Embryonic facial prominence (tissue), 1 donor: Measurements from ENCODE around the gene ATP8B3.

Experiments
- DNase-seq: peaks from one replicate; pipeline ENCODE4 v3.0.0-alpha.2; 2016; ENCODE audit errors: extremely low spot score

Gene ATP8B3

DNA sequence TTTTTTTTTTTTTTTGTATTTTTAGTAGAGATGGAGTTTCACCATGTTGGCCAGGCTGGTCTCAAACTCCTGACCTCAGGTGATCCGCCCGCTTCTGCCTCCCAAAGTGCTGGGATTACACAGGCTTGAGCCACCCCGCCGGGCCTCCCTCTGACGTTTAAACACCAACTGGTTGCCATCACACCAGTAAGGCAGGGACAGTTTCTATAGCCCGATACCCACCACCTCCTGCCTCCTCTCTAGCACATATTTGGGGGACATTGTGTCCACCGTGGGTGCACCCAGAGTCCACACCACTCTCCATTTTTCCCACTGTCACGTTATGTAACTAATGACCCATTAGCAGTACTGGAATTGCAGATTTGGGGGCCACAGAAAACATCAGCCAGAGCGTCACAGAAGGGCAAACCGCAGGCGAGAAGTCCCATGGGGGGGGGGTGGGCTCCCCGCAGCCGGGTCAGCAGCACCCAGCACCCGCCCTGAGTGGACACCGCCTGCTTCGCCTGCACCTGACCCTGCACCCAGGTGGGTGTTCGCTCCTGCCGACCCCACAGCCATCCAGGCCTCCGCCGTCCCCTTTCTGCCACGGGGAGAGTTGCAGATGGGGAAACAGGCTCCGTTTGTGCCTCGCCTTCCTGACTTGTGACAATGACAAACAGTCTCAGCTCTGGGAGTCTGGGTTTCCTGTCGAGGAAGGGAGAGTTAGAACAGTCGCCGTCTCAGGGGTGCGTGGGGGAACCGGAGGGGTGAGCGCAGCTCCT lies 55.2 kb downstream of the ATP8B3 start:
- no peak for DNase-seq

- DNase-seq: no peak
These were observed 55.8 kb downstream of the ATP8B3 start for GRCh38 chr19:1756264-1756663.

DNA sequence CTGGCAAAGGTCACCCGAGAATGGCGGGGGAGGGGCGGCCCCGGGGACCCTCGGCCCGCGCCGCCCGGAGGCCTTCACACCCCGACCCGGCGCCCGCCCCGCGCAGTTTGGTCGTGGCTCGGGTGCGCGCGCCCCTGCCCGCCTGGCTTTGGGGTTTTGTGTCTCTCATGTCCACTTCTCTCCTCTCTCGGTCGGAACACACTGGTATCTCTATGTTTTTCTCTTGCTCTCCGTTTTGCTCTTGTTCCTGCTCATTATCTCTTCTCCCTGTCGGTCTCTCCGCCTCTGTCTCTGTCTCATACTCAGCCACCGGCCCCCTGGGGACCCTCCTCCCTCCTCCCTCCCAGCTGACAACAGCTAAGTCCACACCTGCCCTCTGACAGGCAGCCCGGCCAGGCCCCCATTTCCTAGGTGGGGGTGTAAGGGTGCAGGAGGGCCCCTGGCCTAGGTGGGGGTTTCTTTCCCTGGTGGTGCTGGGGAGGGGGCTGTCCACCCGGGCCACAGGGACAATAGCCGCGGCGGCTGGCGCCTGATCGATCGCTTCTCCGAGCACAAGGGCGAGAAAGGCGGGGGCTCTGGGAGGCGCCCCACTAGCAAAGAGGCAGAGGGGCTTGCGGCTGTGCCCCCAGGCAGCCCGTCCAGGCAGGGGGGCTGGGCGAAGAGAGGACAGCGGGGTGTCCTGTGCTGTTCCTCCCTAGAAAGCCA lies 56.5 kb downstream of the ATP8B3 start:
- no peak for DNase-seq

DNA sequence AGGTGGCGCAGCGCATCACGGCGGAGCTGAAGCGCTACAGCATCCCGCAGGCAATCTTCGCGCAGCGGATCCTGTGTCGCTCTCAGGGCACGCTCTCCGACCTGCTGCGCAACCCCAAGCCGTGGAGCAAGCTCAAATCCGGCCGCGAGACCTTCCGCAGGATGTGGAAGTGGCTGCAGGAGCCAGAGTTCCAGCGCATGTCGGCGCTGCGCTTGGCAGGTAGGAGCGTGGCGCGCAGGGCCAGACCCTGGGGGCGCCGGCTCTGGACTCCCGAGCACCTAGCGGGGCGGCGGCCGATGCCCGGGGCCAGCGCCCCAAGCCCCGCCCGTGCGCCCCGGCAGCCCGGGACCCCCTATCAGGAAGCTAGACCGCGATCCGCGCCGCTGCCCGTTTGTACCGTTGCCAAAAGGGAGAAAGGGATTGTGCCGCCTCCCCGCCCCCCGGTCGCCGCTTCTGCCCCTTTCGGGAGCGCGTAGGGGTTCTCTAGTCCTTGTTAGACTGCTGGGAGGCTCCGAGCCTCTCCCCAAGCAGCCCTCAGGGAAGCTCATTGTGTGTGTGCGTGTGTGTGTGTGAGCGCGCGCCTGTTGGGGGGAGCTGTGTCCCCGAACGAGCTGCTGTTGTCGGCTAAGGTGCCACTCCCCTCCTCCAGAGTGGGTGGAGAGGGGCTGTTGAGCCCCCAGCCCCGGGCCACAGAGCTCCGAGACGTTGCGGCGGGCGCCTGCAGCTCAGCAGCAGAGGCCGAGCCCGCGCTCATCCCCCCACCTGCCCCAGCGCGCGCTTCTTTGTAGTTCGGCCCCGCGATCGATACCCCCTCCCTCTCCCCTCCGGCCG lies 57.2 kb downstream of the ATP8B3 start:
- DNase-seq: no peak

DNA sequence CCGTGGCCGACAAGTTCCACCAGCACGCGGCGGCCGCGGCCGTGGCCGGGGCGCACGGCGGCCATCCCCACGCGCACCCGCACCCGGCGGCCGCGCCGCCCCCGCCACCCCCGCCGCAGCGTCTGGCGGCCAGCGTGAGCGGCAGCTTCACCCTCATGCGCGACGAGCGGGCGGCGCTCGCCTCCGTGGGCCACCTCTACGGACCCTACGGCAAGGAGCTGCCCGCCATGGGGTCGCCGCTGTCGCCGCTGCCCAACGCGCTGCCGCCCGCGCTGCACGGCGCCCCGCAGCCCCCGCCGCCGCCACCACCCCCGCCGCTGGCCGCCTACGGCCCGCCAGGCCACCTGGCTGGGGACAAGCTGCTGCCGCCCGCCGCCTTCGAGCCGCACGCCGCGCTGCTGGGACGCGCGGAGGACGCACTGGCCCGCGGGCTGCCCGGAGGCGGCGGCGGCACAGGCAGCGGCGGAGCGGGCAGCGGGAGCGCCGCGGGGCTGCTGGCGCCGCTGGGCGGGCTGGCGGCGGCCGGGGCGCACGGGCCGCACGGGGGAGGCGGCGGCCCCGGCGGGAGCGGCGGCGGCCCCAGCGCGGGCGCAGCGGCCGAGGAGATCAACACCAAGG lies 57.9 kb downstream of the ATP8B3 start:
- no peak for DNase-seq

DNA sequence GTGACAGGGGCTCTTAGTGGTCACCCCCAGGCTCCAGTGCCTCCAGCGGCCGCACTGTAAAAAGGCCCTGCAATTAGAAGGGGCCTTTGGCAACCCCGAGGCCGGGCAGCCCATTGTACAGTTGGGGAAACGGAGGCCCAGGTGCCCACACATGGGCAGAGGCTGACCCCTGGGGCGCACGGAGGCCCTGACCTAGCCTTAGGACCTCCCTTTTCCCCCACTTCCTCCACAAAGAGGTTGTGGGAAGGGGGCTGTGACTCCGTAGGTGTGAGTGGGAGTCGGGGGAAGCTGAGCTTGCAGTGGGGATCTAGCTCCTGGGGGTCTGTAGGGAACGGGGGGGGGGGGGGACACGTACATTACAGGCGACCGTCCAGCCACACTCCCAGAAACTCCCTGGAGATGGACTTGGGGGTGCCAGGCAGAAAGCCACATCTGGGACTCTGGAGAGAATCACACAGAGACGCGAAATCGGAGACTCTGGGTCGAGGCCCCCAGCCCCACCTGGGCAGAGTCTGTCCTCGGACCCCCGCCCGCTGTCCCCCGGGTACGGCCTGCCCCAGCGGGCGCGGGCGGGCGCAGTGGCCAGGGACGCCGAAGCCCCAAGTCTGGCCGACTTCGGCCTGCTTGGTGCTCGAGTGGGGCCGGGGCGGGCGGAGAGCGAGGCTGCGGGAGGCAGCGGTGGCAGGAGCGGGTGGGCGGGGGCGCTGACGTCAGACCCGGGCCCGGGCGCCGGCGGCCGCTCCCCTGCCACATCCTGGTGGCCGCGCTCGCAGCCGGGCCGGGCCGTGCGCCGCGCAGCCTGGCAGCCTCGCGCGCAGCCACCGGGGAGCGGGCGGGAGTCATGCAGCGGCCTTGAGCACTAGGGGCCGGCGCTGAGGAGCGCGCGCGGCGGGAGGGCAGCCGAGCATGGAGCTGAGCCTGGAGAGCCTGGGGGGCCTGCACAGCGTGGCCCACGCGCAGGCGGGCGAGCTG lies 59.0 kb downstream of the ATP8B3 start, which contains the start of gene ONECUT3:
Gene ONECUT3 (plus strand): TSS at position 750 of the 972 bp plus-strand sequence. CDS start 157 bp downstream, at position 907.
- no peak for DNase-seq

DNA sequence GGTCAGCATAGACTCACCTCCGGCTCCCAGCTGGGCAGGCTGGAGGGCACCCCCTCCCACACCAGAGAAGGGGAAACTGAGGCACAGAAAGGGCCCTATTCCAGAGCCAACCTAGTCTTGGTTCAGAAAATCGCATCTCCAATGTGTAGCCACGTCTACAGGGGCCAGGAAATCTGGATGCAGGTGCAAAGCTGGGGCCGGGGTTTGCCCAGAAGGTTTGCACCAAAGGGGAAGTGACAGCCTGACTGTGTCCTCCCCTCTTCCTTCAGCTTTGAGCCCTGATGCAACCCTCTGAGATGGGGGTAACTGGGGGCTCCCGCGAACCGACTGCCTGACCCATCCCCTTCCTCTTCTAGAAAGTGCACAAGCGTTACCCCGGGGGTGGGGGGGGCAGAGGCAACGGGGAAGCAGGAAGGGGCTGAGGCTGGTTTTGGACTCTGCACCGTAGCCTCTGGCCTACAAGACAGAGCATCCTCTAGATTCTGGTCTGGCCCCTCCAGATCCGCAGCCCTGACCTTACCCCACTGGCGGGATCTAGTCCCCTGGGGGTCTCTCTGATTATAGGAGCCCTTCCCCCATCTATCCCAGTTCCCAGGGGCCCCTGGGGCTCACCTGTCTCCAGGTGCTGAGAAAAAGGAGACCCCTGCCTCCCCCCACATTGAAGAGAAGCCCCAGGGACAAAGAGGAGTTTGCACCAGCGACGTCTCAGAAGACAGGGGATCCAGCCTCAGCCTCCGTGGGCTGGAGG lies 59.9 kb downstream of the ATP8B3 start:
- no peak for DNase-seq

- no peak for DNase-seq
These were observed 60.6 kb downstream of the ATP8B3 start for GRCh38 chr19:1751367-1752008.

DNA sequence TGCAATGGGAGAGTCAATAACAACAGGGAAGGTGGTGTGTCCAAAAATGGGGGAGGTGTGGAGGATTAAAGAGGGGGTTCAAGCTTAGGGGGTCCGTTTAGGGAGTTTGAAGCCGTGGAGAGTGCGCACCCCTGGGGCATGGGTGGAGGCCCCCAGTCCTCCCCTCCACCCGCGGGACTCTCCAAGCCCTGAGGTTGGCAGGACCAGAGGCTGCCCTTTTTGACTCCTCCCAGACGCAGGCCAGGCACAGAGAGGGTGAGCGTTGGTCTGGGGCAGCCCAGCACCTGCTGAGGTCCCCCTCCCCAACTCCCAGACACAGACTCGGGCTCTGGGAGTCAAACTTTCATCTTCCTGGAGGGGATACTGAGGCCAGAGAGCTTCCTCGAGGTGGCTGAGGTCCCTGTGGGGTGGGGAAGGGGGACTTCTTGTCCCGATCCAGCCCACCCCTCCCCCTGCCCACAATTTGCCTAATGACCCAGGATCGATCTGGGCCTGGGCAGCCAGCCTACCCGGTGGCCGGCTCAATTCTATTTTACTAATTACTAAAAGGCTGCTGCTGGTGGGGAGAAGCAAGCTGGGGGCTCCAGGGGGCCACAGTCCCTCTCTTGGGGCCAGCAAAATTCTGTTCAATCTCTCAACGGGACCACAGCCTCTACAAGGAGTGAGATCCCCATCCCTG lies 61.6 kb downstream of the ATP8B3 start:
- DNase-seq: no peak

- DNase-seq: no peak
These were observed 62.4 kb downstream of the ATP8B3 start for GRCh38 chr19:1749373-1750342.

DNA sequence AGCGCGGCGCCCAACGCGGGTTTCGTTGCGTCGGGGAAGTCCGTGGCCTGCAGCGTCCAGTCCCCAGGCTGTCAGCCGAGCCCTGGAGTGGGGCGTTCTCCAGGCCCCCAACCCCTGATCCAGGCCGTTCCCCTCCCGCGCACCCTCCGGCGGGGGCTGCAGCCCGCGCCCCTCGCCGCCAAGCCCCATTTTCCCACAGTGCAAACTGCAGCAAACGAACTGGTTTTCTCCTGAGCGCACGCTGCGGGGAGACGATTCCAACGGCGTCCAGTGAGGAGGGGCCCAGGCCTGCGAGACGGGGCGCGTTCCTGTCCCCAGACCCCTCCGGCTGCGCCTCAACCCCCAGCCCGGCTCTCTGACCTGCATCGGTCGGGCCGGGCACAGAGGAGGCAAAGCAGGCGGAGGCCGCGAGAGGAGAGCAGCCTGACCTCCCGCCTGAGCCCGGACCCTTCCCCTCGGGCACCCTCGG lies 63.2 kb downstream of the ATP8B3 start:
- DNase-seq: no peak

DNA sequence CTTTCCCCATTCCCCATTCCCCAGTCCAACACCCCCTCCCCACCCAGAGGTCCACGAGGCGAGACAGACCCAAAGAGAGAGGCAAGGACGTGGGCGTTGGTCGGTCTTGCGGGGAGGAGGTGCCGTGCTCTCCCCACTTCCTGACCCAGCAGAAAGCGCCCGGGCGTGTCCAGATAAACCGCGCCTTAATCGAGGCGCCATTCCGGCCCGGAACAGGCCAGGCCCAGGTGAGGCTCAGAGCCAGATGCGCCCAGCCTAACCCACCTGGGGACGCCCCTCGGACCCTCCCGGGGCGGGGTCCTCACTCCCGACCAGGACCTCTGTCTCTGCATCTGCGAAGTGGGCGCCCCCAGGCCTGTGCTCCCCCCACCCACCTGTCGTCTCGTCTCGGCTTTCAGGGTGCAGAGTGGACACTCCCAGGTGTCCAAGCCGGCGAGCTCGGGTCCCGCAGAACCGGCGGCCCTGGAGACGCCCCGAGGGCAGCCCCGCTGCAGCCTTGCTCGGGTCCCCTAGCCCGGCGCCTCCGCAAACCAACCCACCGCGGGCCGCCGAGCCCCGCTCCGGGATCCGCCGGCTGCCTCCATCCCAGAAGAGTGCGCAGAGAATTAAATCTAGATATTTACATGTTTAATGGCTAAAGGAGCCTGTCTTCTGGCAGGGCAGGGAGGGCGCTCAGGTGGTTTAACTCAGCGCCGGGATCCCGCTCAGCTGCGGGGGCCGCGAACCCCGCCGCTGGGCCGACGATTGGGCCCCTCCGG lies 63.8 kb downstream of the ATP8B3 start:
- no peak for DNase-seq

- no peak for DNase-seq
These were observed 64.6 kb downstream of the ATP8B3 start for GRCh38 chr19:1747285-1748114.

DNA sequence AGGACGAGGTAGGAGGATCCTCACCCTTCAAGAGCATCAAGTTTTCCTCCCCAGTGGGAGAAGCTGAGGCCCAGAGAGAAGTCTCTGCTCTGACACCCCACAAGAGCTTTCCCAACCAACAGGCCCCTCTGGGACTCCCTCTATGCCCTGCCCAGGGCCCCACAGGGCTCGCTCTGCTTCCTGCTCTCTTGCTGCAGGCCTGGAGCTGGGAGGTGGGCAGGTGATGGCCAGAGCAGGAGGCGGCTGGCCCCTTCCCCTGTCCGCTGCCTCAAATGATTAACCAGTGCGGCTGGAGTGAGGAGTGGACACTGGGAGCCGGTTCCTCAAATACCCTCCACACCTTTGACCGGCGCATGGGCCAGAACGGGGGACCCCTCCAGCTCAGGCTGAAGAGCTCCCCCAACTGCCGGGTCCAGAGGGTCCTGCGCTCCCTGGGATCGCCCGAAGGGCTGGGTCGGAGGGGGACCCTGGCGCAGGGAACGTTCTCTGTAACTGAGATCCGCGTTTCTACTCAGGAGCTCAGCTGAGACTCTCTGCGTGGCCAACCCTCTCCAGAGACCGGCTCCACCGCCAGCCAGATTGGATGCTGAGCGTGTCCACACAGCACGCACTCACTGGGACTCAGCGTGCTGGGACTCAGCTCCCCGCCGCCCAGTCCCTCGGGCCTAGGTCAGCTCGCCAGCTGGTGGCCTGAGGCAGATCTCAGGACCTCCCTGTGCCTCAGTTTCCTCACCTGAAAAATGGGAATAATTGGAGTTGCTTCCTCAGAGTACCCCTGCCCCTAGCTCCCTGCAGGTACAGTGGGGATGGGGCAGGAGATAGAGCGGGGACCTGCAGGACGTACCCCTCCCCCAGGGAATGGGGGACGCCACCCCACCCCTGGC lies 65.4 kb downstream of the ATP8B3 start:
- DNase-seq: no peak

GRCh38 chr19:1745589-1746031 lies 66.5 kb downstream of the ATP8B3 start:
- DNase-seq: no peak
